ENCODE data around the gene ZDHHC11B. TPM values are rescaled to one million over a fixed set of nuclear protein-coding genes. Genes with fewer than 3 reads are reported as not detected.
"Not testable (repeated sequence)": the region's sequence is repeated elsewhere in the genome, so short reads cannot be mapped to it uniquely, and the experiment has no call there.

ZDHHC11B gene
- total and polyA plus RNA-seq, 2 experiments from 2014 or later = not detected

GRCh38 chr5:717143-717542 lies 67.4 kb downstream of the ZDHHC11B start:
- WGBS, 2 experiments (ENCODE audit: low coverage in 1 of 2, low lambda C conversion rate in 2 of 2, missing lambda C conversion rate in 2 of 2) = 22 to 30% methylated on average over 7 of the region's 7 CpGs
- no peaks in the 10 kb centered on the region for H3K36me3 ChIP-seq (ENCODE audit: low read depth)
- H2AFZ ChIP-seq = no peak overlapping the region
- H3K79me2 ChIP-seq (ENCODE audit: insufficient read depth) = no peaks in the 10 kb centered on the region
- H3K9me3 ChIP-seq (ENCODE audit: low read depth) = no peaks in the 10 kb centered on the region
- no peak overlapping the region for H3K4me3 ChIP-seq
- no peaks in the 10 kb centered on the region for H3K9me2 ChIP-seq (ENCODE audit: insufficient read depth)
- DNase-seq = no peak
- no peaks in the 10 kb centered on the region for H4K20me1 ChIP-seq (ENCODE audit: insufficient read depth)
- H3K27me3 ChIP-seq (replicated peaks; ENCODE audit: insufficient read depth) = peaks cover 10% of the 10 kb centered on the region; the same call in 1 of the 2 replicates
- H3K4me1 ChIP-seq (ENCODE audit: insufficient read depth) = no peaks in the 10 kb centered on the region
- no peak for TF ChIP-seq EZH2 (IDR thresholded peaks at IDR 0.05; ENCODE audit: insufficient read depth, poor library complexity, severe bottlenecking)
- no peak for TF ChIP-seq EZH2phosphoT487 (IDR thresholded peaks at IDR 0.05; ENCODE audit: insufficient read depth, low read depth)
- H3F3A ChIP-seq (ENCODE audit: insufficient read depth) = no peaks in the 10 kb centered on the region
- no peak overlapping the region for H3K27ac ChIP-seq
- in situ Hi-C loops (cut with MboI) = no loop called here
- H3K4me2 ChIP-seq (ENCODE audit: unreplicated experiment) = no peak overlapping the region
- no peak overlapping the region for H3K9ac ChIP-seq

- H3K36me3 ChIP-seq (ENCODE audit: low read depth); H4K20me1 ChIP-seq (ENCODE audit: insufficient read depth); H3K9me3 ChIP-seq (ENCODE audit: low read depth); H3K27ac ChIP-seq; H3K4me2 ChIP-seq (ENCODE audit: unreplicated experiment); H3K4me1 ChIP-seq (ENCODE audit: insufficient read depth); in situ Hi-C loops (cut with MboI); H3K27me3 ChIP-seq (replicated peaks; ENCODE audit: insufficient read depth); H3F3A ChIP-seq (ENCODE audit: insufficient read depth); H3K9me2 ChIP-seq (ENCODE audit: insufficient read depth); DNase-seq; H3K79me2 ChIP-seq (ENCODE audit: insufficient read depth); H2AFZ ChIP-seq; H3K4me3 ChIP-seq; H3K9ac ChIP-seq: not testable (repeated sequence)
- WGBS, 2 experiments (ENCODE audit: low coverage in 1 of 2, low lambda C conversion rate in 2 of 2, missing lambda C conversion rate in 2 of 2) = 8 to 14% methylated on average over 4 of the region's 4 CpGs
These were observed 67.8 kb downstream of the ZDHHC11B start for GRCh38 chr5:716740-717139.

GRCh38 chr5:715636-716035 lies 68.9 kb downstream of the ZDHHC11B start:
- H3F3A ChIP-seq (ENCODE audit: insufficient read depth); H3K9me2 ChIP-seq (ENCODE audit: insufficient read depth); H3K36me3 ChIP-seq (ENCODE audit: low read depth); H3K9ac ChIP-seq; in situ Hi-C loops (cut with MboI); H3K79me2 ChIP-seq (ENCODE audit: insufficient read depth); H3K4me2 ChIP-seq (ENCODE audit: unreplicated experiment); H3K4me1 ChIP-seq (ENCODE audit: insufficient read depth); DNase-seq; H3K9me3 ChIP-seq (ENCODE audit: low read depth); H4K20me1 ChIP-seq (ENCODE audit: insufficient read depth); H3K27me3 ChIP-seq (replicated peaks; ENCODE audit: insufficient read depth); H3K4me3 ChIP-seq; H2AFZ ChIP-seq; H3K27ac ChIP-seq: not testable (repeated sequence)
- 30 to 35% methylated on average over 4 of the region's 4 CpGs for WGBS, 2 experiments (ENCODE audit: low coverage in 1 of 2, low lambda C conversion rate in 2 of 2, missing lambda C conversion rate in 2 of 2)

GRCh38 chr5:714215-715118 lies 70.1 kb downstream of the ZDHHC11B start:
- H3K27me3 ChIP-seq (replicated peaks; ENCODE audit: insufficient read depth); in situ Hi-C loops (cut with MboI); H3K9me2 ChIP-seq (ENCODE audit: insufficient read depth); H3K4me2 ChIP-seq (ENCODE audit: unreplicated experiment); H3K36me3 ChIP-seq (ENCODE audit: low read depth); H3F3A ChIP-seq (ENCODE audit: insufficient read depth); H3K79me2 ChIP-seq (ENCODE audit: insufficient read depth); H3K27ac ChIP-seq; H3K4me1 ChIP-seq (ENCODE audit: insufficient read depth); H3K4me3 ChIP-seq; H4K20me1 ChIP-seq (ENCODE audit: insufficient read depth); H3K9me3 ChIP-seq (ENCODE audit: low read depth); H2AFZ ChIP-seq; DNase-seq; H3K9ac ChIP-seq: not testable (repeated sequence)
- 35 to 37% methylated on average over 8 of the region's 8 CpGs for WGBS, 2 experiments (ENCODE audit: low coverage in 1 of 2, low lambda C conversion rate in 2 of 2, missing lambda C conversion rate in 2 of 2)

- H3K9me3 ChIP-seq (ENCODE audit: low read depth); H3K4me2 ChIP-seq (ENCODE audit: unreplicated experiment); in situ Hi-C loops (cut with MboI); H3K27ac ChIP-seq; H3F3A ChIP-seq (ENCODE audit: insufficient read depth); H3K27me3 ChIP-seq (replicated peaks; ENCODE audit: insufficient read depth); H3K36me3 ChIP-seq (ENCODE audit: low read depth); H3K79me2 ChIP-seq (ENCODE audit: insufficient read depth); H2AFZ ChIP-seq; H3K4me1 ChIP-seq (ENCODE audit: insufficient read depth); H3K9me2 ChIP-seq (ENCODE audit: insufficient read depth); H3K9ac ChIP-seq; H3K4me3 ChIP-seq; H4K20me1 ChIP-seq (ENCODE audit: insufficient read depth); DNase-seq: not testable (repeated sequence)
- WGBS, 2 experiments (ENCODE audit: low coverage in 1 of 2, low lambda C conversion rate in 2 of 2, missing lambda C conversion rate in 2 of 2) = 26 to 34% methylated on average over 3 of the region's 3 CpGs
These were observed 70.8 kb downstream of the ZDHHC11B start for GRCh38 chr5:713686-714085.

GRCh38 chr5:708848-709517 lies 75.5 kb downstream of the ZDHHC11B start:
- H3K4me3 ChIP-seq; H3K36me3 ChIP-seq (ENCODE audit: low read depth); H2AFZ ChIP-seq; H3K9me3 ChIP-seq (ENCODE audit: low read depth); H3K79me2 ChIP-seq (ENCODE audit: insufficient read depth); H3K27me3 ChIP-seq (replicated peaks; ENCODE audit: insufficient read depth); H4K20me1 ChIP-seq (ENCODE audit: insufficient read depth); H3K9me2 ChIP-seq (ENCODE audit: insufficient read depth); H3K4me2 ChIP-seq (ENCODE audit: unreplicated experiment); in situ Hi-C loops (cut with MboI); H3F3A ChIP-seq (ENCODE audit: insufficient read depth); H3K4me1 ChIP-seq (ENCODE audit: insufficient read depth); H3K9ac ChIP-seq; DNase-seq; H3K27ac ChIP-seq: not testable (repeated sequence)
- 52 to 59% methylated on average over 3 of the region's 3 CpGs for WGBS, 2 experiments (ENCODE audit: low coverage in 1 of 2, low lambda C conversion rate in 2 of 2, missing lambda C conversion rate in 2 of 2)

- H3K27me3 ChIP-seq (replicated peaks; ENCODE audit: insufficient read depth); H3K9ac ChIP-seq; H3K4me2 ChIP-seq (ENCODE audit: unreplicated experiment); H2AFZ ChIP-seq; H3K4me1 ChIP-seq (ENCODE audit: insufficient read depth); H3K4me3 ChIP-seq; H3K9me3 ChIP-seq (ENCODE audit: low read depth); in situ Hi-C loops (cut with MboI); H3K79me2 ChIP-seq (ENCODE audit: insufficient read depth); H4K20me1 ChIP-seq (ENCODE audit: insufficient read depth); H3F3A ChIP-seq (ENCODE audit: insufficient read depth); DNase-seq; H3K9me2 ChIP-seq (ENCODE audit: insufficient read depth); H3K36me3 ChIP-seq (ENCODE audit: low read depth); H3K27ac ChIP-seq: not testable (repeated sequence)
- 39 to 63% methylated on average over 4 of the region's 4 CpGs for WGBS, 2 experiments (ENCODE audit: low coverage in 1 of 2, low lambda C conversion rate in 2 of 2, missing lambda C conversion rate in 2 of 2)
These were observed 76.2 kb downstream of the ZDHHC11B start for GRCh38 chr5:708374-708773.
